NCI-H1694 (cell line): ENCODE data around the gene FPR3.
"Not testable (repeated sequence)": the region's sequence is repeated elsewhere in the genome, so short reads cannot be mapped to it uniquely, and the experiment has no call there.

Experiments
- DNase-seq: peaks from one replicate; lab custom pipeline; 2025; lab: John Stamatoyannopoulos, UW

FPR3 gene

GRCh38 chr19:51784109-51784785 is 10.7 kb upstream of the FPR3 start:
- DNase-seq: no peak

GRCh38 chr19:51784922-51785690 is 9.9 kb upstream of the FPR3 start:
- DNase-seq: no peak

- no peak for DNase-seq
Observed at GRCh38 chr19:51786646-51787494, 8.1 kb upstream of the FPR3 start.

GRCh38 chr19:51788029-51788428 is 6.9 kb upstream of the FPR3 start:
- DNase-seq: no peak

- no peak for DNase-seq
Observed at GRCh38 chr19:51789061-51789795, 5.7 kb upstream of the FPR3 start.

GRCh38 chr19:51792932-51793331 is 2.0 kb upstream of the FPR3 start:
- DNase-seq: no peak

GRCh38 chr19:51793994-51794393 is 963 bp upstream of the FPR3 start:
- no peak for DNase-seq

- DNase-seq: no peak
Observed at GRCh38 chr19:51796195-51796679, 1.3 kb downstream of the FPR3 start.

GRCh38 chr19:51797480-51797879 is 2.5 kb downstream of the FPR3 start:
- no peak for DNase-seq

- no peak for DNase-seq
Observed at GRCh38 chr19:51798062-51798461, 3.1 kb downstream of the FPR3 start.

GRCh38 chr19:51799034-51799773 is 4.2 kb downstream of the FPR3 start:
- no peak for DNase-seq

- no peak for DNase-seq
Observed at GRCh38 chr19:51799774-51800472, 5.0 kb downstream of the FPR3 start.

- no peak for DNase-seq
Observed at GRCh38 chr19:51800473-51801244, 5.7 kb downstream of the FPR3 start.

GRCh38 chr19:51802775-51803174 is 7.8 kb downstream of the FPR3 start:
- no peak for DNase-seq

GRCh38 chr19:51803519-51803918 is 8.6 kb downstream of the FPR3 start:
- no peak for DNase-seq

GRCh38 chr19:51803967-51804366 is 9.0 kb downstream of the FPR3 start:
- DNase-seq: no peak

- DNase-seq: not testable (repeated sequence)
Observed at GRCh38 chr19:51804789-51805188, 9.8 kb downstream of the FPR3 start.

GRCh38 chr19:51805396-51805795 is 10.4 kb downstream of the FPR3 start:
- DNase-seq: not testable (repeated sequence)

- DNase-seq: not testable (repeated sequence)
Observed at GRCh38 chr19:51806571-51806970, 11.6 kb downstream of the FPR3 start.
